ENCODE results near the gene FTHL17.

Gene FTHL17

GRCh38 chrX:31039327-31039711, 32.5 kb downstream of the FTHL17 start:
- no peak overlapping the region for H3K27ac ChIP-seq
- TF ChIP-seq CTCF (conservative IDR thresholded peaks at IDR 0.05), result no peak

GRCh38 chrX:31038575-31039326, 33.1 kb downstream of the FTHL17 start:
- peak; percentile 77 for TF ChIP-seq CTCF (conservative IDR thresholded peaks at IDR 0.05)
- no peak overlapping the region for H3K27ac ChIP-seq

- H3K27ac ChIP-seq, result no peak overlapping the region
- TF ChIP-seq CTCF (conservative IDR thresholded peaks at IDR 0.05), result peak; percentile 73
Observed at GRCh38 chrX:31036895-31037294, 34.9 kb downstream of the FTHL17 start.

- H3K27ac ChIP-seq, result no peak overlapping the region
- no peak for TF ChIP-seq CTCF (conservative IDR thresholded peaks at IDR 0.05)
Observed at GRCh38 chrX:31027351-31027750, 44.5 kb downstream of the FTHL17 start.

- H3K27ac ChIP-seq, result no peak overlapping the region
- no peak for TF ChIP-seq CTCF (conservative IDR thresholded peaks at IDR 0.05)
Observed at GRCh38 chrX:31024866-31025265, 47.0 kb downstream of the FTHL17 start.

- no peak overlapping the region for H3K27ac ChIP-seq
- TF ChIP-seq CTCF (conservative IDR thresholded peaks at IDR 0.05), result no peak
Observed at GRCh38 chrX:31021537-31021936, 50.3 kb downstream of the FTHL17 start.
